Measurements from ENCODE around the gene LSP1.

DNA sequence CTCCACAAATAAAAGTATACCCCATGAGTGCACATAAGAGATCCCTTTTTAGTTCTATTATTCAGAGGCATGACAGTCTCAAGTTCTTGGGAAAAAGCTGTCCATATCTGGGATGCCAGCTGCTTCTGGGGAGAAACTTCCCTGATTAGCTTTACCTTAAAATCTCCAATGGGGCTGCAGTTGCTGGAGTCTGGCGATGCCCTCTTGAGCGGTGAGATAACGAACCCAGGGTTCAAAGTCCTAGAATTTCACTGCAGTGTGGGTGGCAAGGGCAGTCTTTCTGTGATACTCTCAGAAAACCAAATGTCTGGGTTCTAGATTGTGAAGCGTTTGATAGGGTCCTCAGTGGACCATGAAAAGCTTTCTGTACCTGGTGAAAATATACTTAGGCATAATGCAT lies 46.2 kb downstream of the LSP1 start:
- TF ChIP-seq, protein P1, sequence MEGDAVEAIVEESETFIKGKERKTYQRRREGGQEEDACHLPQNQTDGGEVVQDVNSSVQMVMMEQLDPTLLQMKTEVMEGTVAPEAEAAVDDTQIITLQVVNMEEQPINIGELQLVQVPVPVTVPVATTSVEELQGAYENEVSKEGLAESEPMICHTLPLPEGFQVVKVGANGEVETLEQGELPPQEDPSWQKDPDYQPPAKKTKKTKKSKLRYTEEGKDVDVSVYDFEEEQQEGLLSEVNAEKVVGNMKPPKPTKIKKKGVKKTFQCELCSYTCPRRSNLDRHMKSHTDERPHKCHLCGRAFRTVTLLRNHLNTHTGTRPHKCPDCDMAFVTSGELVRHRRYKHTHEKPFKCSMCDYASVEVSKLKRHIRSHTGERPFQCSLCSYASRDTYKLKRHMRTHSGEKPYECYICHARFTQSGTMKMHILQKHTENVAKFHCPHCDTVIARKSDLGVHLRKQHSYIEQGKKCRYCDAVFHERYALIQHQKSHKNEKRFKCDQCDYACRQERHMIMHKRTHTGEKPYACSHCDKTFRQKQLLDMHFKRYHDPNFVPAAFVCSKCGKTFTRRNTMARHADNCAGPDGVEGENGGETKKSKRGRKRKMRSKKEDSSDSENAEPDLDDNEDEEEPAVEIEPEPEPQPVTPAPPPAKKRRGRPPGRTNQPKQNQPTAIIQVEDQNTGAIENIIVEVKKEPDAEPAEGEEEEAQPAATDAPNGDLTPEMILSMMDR (IDR thresholded peaks at IDR 0.05; ENCODE audit: insufficient read depth, low read length) = no peak
- no peak for TF ChIP-seq POLR2AphosphoS5 (IDR thresholded peaks at IDR 0.05; ENCODE audit: low read depth)
